WTC11 (cell line): Measurements from ENCODE around the gene HAUS8. TPM values are rescaled to one million over a fixed set of nuclear protein-coding genes. Genes with fewer than 3 reads are reported as not detected.

Source experiments
- ATAC-seq: fragments of 200-7000 bp; cut with Tn5 transposase; 2 replicates; pipeline ENCODE4 v1.10.0; 2021; ENCODE audit warnings: mild to moderate bottlenecking, moderate library complexity
- CTCF ChIA-PET: fragments of 300-600 bp; sonication (Branson Sonifier 250); formaldehyde crosslinking; loops from one replicate; lab custom pipeline; 2021; ENCODE audit warnings: antibody characterized with exemption; lab: Charles Lee
- POLR2A ChIA-PET: fragments of 350-600 bp; sonication (Branson Sonifier 250); formaldehyde crosslinking; loops from one replicate; lab custom pipeline; 2021; ENCODE audit warnings: antibody characterized with exemption; lab: Charles Lee
- DNase-seq: peaks from one replicate; pipeline ENCODE4 v3.0.0; 2021; ENCODE audit warnings: low spot score
- H3K27ac Mint-ChIP-seq: 2 replicates; pipeline ENCODE4 v1.8.0; 2021; ENCODE audit warnings: mixed read lengths
- H3K27me3 Mint-ChIP-seq: 2 replicates; pipeline ENCODE4 v1.8.0; 2021; ENCODE audit warnings: low read depth, mild to moderate bottlenecking, moderate library complexity, mixed read lengths
- H3K36me3 Mint-ChIP-seq: 2 replicates; pipeline ENCODE4 v1.8.0; 2021; ENCODE audit warnings: mixed read lengths
- H3K4me1 Mint-ChIP-seq: 2 replicates; pipeline ENCODE4 v1.8.0; 2022; ENCODE audit warnings: mixed read lengths
- H3K4me3 Mint-ChIP-seq: 2 replicates; pipeline ENCODE4 v1.8.0; 2021; ENCODE audit warnings: mild to moderate bottlenecking, moderate library complexity, mixed read lengths
- H3K9me3 Mint-ChIP-seq: 2 replicates; pipeline ENCODE4 v1.8.0; 2021; ENCODE audit warnings: mixed read lengths
- CBFB ChIP-seq: sonication (generic); formaldehyde crosslinking; IDR thresholded peaks from 2 replicates; pipeline ENCODE4 v1.8.1; 2022; ENCODE audit warnings: mild to moderate bottlenecking, low read depth, missing genetic modification reagents
- GABPB1 ChIP-seq: sonication (generic); formaldehyde crosslinking; IDR thresholded peaks from 2 replicates; pipeline ENCODE4 v1.8.1; 2023; ENCODE audit warnings: mild to moderate bottlenecking, missing genetic modification reagents
- GRHL2 ChIP-seq: fragments of 250-450 bp; sonication (Bioruptor Pico); IDR thresholded peaks from 2 replicates; pipeline ENCODE4 v1.8.0; 2022; ENCODE audit warnings: mild to moderate bottlenecking, moderate library complexity; ENCODE audit not compliant: insufficient replicate concordance, severe bottlenecking
- NFATC4 ChIP-seq: fragments of 250-450 bp; sonication (Bioruptor Pico); IDR thresholded peaks from 2 replicates; pipeline ENCODE4 v1.9.0; 2021; ENCODE audit warnings: mild to moderate bottlenecking
- NFYB ChIP-seq: sonication (generic); formaldehyde crosslinking; conservative IDR thresholded peaks from 2 replicates; pipeline ENCODE4 v1.8.0; 2022; ENCODE audit warnings: low read depth, missing genetic modification reagents
- NR3C1 ChIP-seq: sonication (generic); formaldehyde crosslinking; conservative IDR thresholded peaks from 2 replicates; pipeline ENCODE4 v1.8.1; 2023; ENCODE audit warnings: low read depth, mild to moderate bottlenecking, missing genetic modification reagents
- PRRX2 ChIP-seq: fragments of 250-450 bp; sonication (Bioruptor Pico); IDR thresholded peaks from 2 replicates; pipeline ENCODE4 v1.8.0; 2021; ENCODE audit warnings: mild to moderate bottlenecking
- RELA ChIP-seq: sonication (generic); formaldehyde crosslinking; IDR thresholded peaks from 2 replicates; pipeline ENCODE4 v1.8.1; 2022; ENCODE audit warnings: missing genetic modification reagents, mild to moderate bottlenecking, borderline replicate concordance
- ZNF121 ChIP-seq: sonication (generic); formaldehyde crosslinking; IDR thresholded peaks from 2 replicates; pipeline ENCODE4 v1.8.0; 2023; ENCODE audit warnings: missing genetic modification reagents
- total RNA-seq: library from RNA; stranded (reverse); gene quantifications from 3 replicates; pipeline ENCODE4 v1.2.3, GENCODE V29; 2021
- TF ChIP-seq, protein P1 (sequence below): sonication (generic); formaldehyde crosslinking; IDR thresholded peaks from 2 replicates; pipeline ENCODE4 v1.8.1; 2022; ENCODE audit warnings: mild to moderate bottlenecking, moderate library complexity, missing genetic modification reagents
- TF ChIP-seq, protein P2 (sequence below): sonication (generic); formaldehyde crosslinking; IDR thresholded peaks from 2 replicates; pipeline ENCODE4 v1.8.1; 2023; ENCODE audit warnings: mild to moderate bottlenecking, missing genetic modification reagents, borderline replicate concordance
- TF ChIP-seq, protein P3 (sequence below): sonication (generic); formaldehyde crosslinking; IDR thresholded peaks from 2 replicates; pipeline ENCODE4 v1.8.0; 2022; ENCODE audit warnings: mild to moderate bottlenecking, missing genetic modification reagents
- TF ChIP-seq, protein P4 (sequence below): fragments of 250-450 bp; sonication (Bioruptor Pico); IDR thresholded peaks from 2 replicates; pipeline ENCODE4 v1.9.0; 2021; ENCODE audit warnings: moderate library complexity, mild to moderate bottlenecking, inconsistent platforms, borderline replicate concordance
- TF ChIP-seq, protein P5 (sequence below): sonication (generic); formaldehyde crosslinking; IDR thresholded peaks from 2 replicates; pipeline ENCODE4 v1.8.1; 2022; ENCODE audit warnings: low read depth, mild to moderate bottlenecking, moderate library complexity, missing genetic modification reagents, borderline replicate concordance
- TF ChIP-seq, protein P6 (sequence below): sonication (generic); formaldehyde crosslinking; IDR thresholded peaks from 2 replicates; pipeline ENCODE4 v1.8.1; 2023; ENCODE audit warnings: mild to moderate bottlenecking, missing genetic modification reagents, moderate library complexity
- TF ChIP-seq, protein P7 (sequence below): sonication (generic); formaldehyde crosslinking; IDR thresholded peaks from 2 replicates; pipeline ENCODE4 v1.8.0; 2023; ENCODE audit warnings: missing genetic modification reagents

Gene HAUS8
- total RNA-seq, 1 experiment from 2014 or later: 29.7 TPM

DNA sequence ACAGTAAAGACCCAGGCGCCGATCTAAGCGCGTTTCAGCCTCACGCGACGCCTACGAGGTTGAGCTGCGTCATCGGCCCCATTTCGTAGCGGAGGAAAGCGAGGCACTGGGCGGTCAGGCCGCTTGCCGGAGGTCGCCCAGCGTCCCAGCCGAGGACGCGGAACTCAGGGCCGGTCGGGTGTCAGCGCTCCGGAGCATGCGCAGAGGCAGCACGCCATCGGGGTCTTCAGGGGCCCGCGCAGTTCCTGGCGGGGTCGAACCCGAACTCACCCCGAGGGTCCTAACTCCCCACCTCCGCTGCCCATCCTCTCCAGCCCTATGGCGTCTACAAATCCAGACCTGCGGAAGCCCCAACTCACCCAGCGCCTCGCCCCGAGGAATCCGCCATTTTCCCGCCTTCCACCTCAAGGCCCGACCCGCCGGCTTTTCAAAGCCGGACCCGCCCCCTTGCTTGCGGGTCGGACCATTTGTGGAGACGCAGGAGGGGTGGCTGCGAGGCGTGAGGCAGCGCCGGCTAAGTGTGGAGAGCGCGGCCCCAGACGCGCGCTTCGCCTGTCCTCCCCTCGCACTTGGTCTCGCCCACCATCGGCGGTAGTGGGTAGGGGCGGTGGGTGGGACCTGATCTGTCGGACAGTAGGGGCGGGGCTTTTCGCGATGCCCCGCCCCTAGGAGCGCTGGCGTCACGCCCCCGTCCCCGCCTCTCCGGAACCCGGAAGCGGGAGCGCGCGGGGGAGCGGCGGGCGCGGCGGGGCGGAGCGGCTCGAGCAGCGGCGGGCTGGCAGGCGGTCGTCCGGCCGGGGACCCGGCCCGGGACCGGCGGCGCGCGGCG is at the start of gene HAUS8, which contains the start of gene MYO9B (continued):
- TF ChIP-seq, protein P1, sequence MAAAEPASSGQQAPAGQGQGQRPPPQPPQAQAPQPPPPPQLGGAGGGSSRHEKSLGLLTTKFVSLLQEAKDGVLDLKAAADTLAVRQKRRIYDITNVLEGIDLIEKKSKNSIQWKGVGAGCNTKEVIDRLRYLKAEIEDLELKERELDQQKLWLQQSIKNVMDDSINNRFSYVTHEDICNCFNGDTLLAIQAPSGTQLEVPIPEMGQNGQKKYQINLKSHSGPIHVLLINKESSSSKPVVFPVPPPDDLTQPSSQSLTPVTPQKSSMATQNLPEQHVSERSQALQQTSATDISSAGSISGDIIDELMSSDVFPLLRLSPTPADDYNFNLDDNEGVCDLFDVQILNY (CRISPR knock-in tag): peak; percentile 99
- peak; percentile 66; the same call in 1 of the 2 replicates for TF ChIP-seq CBFB (CRISPR knock-in tag)

DNA sequence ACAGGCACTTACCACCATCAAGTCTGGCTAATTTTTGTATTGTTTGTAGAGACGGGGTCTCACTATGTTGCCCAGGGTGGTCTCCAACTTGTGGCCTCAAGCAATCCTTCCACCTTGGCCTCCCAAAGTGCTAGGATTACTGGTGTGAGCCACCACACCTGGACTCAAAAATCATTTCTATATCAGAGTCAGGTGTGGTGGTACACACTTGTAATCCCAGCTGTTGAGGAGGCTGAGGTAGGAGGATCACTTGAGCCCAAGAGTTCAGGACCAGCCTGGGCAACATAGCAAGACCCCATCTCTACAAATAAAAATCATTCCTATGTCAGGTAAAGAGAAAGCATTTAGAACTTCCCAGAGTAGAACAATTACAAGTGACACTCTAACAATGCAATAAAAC is 48.8 kb upstream of the HAUS8 start:
- CTCF ChIA-PET: interaction anchor here (0.7 kb wide), 1 partner anchor 71 kb away, joined by 3 read pairs; no protein-coding TSS in a partner anchor
- no peak for DNase-seq
- POLR2A ChIA-PET: interaction anchor here (0.7 kb wide), 1 partner anchor 8 kb away, joined by 3 read pairs; no protein-coding TSS in a partner anchor
- no peak overlapping the region for H3K4me3 Mint-ChIP-seq
- ATAC-seq: no peak
- TF ChIP-seq NFYB (no peak), ZNF121 (peak; percentile 75)
- no peak overlapping the region for H3K27ac Mint-ChIP-seq
- peaks cover 26% of the 10 kb centered on the region for H3K4me1 Mint-ChIP-seq
- H3K36me3 Mint-ChIP-seq: peaks cover 8% of the 10 kb centered on the region; the same call in 1 of the 2 replicates
- H3K9me3 Mint-ChIP-seq: no peaks in the 10 kb centered on the region
- no peaks in the 10 kb centered on the region for H3K27me3 Mint-ChIP-seq

DNA sequence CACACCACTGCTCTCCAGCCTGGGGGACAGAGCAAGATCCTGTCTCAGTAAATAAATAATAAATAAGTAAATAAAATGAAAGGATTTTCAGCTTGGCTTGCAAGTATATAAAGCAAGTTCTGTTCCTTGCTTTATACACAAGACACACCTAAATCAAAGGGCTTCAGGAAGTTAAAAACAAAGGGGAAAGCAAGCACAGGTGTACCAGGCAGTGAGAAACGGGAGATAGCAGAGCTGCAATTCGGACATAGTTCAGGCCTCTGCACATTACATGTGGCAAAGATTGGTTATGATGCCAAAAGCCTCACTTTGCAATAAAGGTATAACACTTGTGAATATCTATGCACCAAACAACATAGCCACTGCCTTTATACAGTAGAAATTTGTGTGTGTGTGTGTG is 47.8 kb upstream of the HAUS8 start:
- Mint-ChIP-seq H3K9me3 (no peaks in the 10 kb centered on the region), H3K4me3 (no peak overlapping the region), H3K27ac (no peak overlapping the region), H3K36me3 (0 out of 2 replicates have a peak, but pooled peaks cover 5% of the 10 kb centered on the region), H3K27me3 (no peaks in the 10 kb centered on the region), H3K4me1 (peaks cover 31% of the 10 kb centered on the region)
- DNase-seq (no peak), ATAC-seq (no peak)
- TF ChIP-seq RELA (CRISPR knock-in tag) (no peak), PRRX2 (no peak), GABPB1 (CRISPR knock-in tag) (no peak), NFYB (no peak), NR3C1 (CRISPR knock-in tag) (no peak), GRHL2 (CRISPR knock-in tag) (no peak), NFATC4 (no peak)
- TF ChIP-seq, protein P2, sequence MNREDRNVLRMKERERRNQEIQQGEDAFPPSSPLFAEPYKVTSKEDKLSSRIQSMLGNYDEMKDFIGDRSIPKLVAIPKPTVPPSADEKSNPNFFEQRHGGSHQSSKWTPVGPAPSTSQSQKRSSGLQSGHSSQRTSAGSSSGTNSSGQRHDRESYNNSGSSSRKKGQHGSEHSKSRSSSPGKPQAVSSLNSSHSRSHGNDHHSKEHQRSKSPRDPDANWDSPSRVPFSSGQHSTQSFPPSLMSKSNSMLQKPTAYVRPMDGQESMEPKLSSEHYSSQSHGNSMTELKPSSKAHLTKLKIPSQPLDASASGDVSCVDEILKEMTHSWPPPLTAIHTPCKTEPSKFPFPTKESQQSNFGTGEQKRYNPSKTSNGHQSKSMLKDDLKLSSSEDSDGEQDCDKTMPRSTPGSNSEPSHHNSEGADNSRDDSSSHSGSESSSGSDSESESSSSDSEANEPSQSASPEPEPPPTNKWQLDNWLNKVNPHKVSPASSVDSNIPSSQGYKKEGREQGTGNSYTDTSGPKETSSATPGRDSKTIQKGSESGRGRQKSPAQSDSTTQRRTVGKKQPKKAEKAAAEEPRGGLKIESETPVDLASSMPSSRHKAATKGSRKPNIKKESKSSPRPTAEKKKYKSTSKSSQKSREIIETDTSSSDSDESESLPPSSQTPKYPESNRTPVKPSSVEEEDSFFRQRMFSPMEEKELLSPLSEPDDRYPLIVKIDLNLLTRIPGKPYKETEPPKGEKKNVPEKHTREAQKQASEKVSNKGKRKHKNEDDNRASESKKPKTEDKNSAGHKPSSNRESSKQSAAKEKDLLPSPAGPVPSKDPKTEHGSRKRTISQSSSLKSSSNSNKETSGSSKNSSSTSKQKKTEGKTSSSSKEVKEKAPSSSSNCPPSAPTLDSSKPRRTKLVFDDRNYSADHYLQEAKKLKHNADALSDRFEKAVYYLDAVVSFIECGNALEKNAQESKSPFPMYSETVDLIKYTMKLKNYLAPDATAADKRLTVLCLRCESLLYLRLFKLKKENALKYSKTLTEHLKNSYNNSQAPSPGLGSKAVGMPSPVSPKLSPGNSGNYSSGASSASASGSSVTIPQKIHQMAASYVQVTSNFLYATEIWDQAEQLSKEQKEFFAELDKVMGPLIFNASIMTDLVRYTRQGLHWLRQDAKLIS: no peak
- TF ChIP-seq, protein P3, sequence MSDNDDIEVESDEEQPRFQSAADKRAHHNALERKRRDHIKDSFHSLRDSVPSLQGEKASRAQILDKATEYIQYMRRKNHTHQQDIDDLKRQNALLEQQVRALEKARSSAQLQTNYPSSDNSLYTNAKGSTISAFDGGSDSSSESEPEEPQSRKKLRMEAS (CRISPR knock-in tag): no peak
- TF ChIP-seq, protein P4, sequence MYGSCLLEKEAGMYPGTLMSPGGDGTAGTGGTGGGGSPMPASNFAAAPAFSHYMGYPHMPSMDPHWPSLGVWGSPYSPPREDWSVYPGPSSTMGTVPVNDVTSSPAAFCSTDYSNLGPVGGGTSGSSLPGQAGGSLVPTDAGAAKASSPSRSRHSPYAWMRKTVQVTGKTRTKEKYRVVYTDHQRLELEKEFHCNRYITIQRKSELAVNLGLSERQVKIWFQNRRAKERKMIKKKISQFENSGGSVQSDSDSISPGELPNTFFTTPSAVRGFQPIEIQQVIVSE: no peak
- TF ChIP-seq, protein P5, sequence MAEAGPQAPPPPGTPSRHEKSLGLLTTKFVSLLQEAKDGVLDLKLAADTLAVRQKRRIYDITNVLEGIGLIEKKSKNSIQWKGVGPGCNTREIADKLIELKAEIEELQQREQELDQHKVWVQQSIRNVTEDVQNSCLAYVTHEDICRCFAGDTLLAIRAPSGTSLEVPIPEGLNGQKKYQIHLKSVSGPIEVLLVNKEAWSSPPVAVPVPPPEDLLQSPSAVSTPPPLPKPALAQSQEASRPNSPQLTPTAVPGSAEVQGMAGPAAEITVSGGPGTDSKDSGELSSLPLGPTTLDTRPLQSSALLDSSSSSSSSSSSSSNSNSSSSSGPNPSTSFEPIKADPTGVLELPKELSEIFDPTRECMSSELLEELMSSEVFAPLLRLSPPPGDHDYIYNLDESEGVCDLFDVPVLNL (CRISPR knock-in tag): no peak
- TF ChIP-seq, protein P6, sequence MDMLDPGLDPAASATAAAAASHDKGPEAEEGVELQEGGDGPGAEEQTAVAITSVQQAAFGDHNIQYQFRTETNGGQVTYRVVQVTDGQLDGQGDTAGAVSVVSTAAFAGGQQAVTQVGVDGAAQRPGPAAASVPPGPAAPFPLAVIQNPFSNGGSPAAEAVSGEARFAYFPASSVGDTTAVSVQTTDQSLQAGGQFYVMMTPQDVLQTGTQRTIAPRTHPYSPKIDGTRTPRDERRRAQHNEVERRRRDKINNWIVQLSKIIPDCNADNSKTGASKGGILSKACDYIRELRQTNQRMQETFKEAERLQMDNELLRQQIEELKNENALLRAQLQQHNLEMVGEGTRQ: no peak
- TF ChIP-seq, protein P7, sequence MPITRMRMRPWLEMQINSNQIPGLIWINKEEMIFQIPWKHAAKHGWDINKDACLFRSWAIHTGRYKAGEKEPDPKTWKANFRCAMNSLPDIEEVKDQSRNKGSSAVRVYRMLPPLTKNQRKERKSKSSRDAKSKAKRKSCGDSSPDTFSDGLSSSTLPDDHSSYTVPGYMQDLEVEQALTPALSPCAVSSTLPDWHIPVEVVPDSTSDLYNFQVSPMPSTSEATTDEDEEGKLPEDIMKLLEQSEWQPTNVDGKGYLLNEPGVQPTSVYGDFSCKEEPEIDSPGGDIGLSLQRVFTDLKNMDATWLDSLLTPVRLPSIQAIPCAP (CRISPR knock-in tag): no peak
- CTCF ChIA-PET: no interaction called here
- POLR2A ChIA-PET: interaction anchor here (0.6 kb wide), 1 partner anchor 170 kb away, joined by 5 read pairs; no protein-coding TSS in a partner anchor
